GM04503 (cell line): ENCODE data around the gene XYLT1.
"Not testable (repeated sequence)": the region's sequence is repeated elsewhere in the genome, so short reads cannot be mapped to it uniquely, and the experiment has no call there.

Experiments
- DNase-seq: peaks from one replicate; pipeline ENCODE4 v3.0.0-alpha.2; 2012; ENCODE audit warnings: low read depth

Gene XYLT1

GRCh38 chr16:17354685-17355084, 116.1 kb downstream of the XYLT1 start:
- DNase-seq: no peak

GRCh38 chr16:17354141-17354601, 116.6 kb downstream of the XYLT1 start:
- no peak for DNase-seq

GRCh38 chr16:17353561-17353960, 117.2 kb downstream of the XYLT1 start:
- no peak for DNase-seq

GRCh38 chr16:17351441-17352035, 119.2 kb downstream of the XYLT1 start:
- no peak for DNase-seq

- peak; percentile 43 for DNase-seq
These were observed 120.6 kb downstream of the XYLT1 start for GRCh38 chr16:17350207-17350606.

- no peak for DNase-seq
These were observed 121.9 kb downstream of the XYLT1 start for GRCh38 chr16:17348826-17349225.

GRCh38 chr16:17348042-17348783, 122.5 kb downstream of the XYLT1 start:
- DNase-seq: no peak

- DNase-seq: no peak
These were observed 123.1 kb downstream of the XYLT1 start for GRCh38 chr16:17347624-17348023.

GRCh38 chr16:17346621-17347569, 123.9 kb downstream of the XYLT1 start:
- no peak for DNase-seq

GRCh38 chr16:17345043-17345442, 125.7 kb downstream of the XYLT1 start:
- DNase-seq: peak; percentile 65

- DNase-seq: no peak
These were observed 127.0 kb downstream of the XYLT1 start for GRCh38 chr16:17343728-17344127.

GRCh38 chr16:17343028-17343427, 127.7 kb downstream of the XYLT1 start:
- no peak for DNase-seq

GRCh38 chr16:17342031-17342430, 128.7 kb downstream of the XYLT1 start:
- no peak for DNase-seq

- no peak for DNase-seq
These were observed 130.0 kb downstream of the XYLT1 start for GRCh38 chr16:17340804-17341203.

GRCh38 chr16:17339764-17340541, 130.8 kb downstream of the XYLT1 start:
- DNase-seq: no peak

GRCh38 chr16:17338244-17338643, 132.5 kb downstream of the XYLT1 start:
- no peak for DNase-seq

GRCh38 chr16:17336530-17336900, 134.2 kb downstream of the XYLT1 start:
- no peak for DNase-seq

GRCh38 chr16:17335826-17336529, 134.8 kb downstream of the XYLT1 start:
- no peak for DNase-seq

GRCh38 chr16:17335406-17335805, 135.4 kb downstream of the XYLT1 start:
- not testable (repeated sequence) for DNase-seq

- peak; percentile 69 for DNase-seq
These were observed 136.7 kb downstream of the XYLT1 start for GRCh38 chr16:17334096-17334495.

GRCh38 chr16:17333229-17333628, 137.5 kb downstream of the XYLT1 start:
- no peak for DNase-seq
